NCI-H226 (cell line): ENCODE data around the gene PAF1.

ENCODE experiments used
- DNase-seq: peaks from one replicate; pipeline ENCODE4 v3.0.0-alpha.2; 2015

PAF1 gene

DNA sequence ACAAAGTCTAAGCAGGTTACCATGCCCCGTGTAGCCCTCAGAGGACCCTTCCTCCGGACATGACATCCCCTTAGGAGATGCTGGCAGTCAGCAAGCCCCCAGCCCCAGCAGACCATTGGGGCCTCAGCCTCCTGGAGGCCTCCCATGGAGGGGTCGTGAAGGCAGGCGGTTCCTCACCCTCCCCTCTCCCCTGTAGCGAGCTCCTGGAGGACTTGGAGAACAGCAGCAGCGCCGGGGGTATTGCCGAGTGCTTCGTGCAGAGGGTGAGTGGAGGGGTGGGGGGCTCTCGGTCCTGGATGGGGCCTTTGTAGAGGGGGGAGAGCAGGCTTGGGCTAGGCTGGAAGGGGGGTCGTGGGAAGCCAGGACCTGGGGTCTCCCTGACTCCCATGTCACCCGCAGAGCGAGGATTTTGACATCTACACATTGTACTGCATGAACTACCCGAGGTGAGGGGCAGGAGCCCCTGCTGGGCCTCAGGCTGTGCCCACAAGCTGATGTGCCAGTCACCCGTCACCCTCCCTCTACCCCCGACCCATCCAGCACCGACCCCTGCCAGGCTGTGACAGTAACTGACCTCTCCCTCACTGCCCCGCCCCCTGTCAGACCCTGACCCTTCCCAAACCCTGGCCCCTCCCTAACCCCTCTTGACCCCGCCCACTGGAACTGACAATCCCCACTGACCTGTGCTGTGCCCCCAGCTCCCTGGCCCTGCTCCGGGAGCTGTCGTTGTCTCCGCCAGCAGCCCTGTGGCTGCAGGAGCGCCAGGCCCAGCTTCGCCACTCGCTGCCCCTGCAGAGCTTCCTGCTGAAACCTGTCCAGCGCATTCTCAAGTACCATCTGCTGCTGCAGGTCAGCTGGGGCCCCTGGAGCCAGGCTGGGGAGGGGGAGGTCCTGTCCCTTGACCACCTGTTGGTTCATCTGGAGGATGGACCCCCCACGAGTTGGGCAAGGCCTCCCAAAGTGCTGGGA, 25.5 kb upstream of the PAF1 start:
- DNase-seq: no peak

DNA sequence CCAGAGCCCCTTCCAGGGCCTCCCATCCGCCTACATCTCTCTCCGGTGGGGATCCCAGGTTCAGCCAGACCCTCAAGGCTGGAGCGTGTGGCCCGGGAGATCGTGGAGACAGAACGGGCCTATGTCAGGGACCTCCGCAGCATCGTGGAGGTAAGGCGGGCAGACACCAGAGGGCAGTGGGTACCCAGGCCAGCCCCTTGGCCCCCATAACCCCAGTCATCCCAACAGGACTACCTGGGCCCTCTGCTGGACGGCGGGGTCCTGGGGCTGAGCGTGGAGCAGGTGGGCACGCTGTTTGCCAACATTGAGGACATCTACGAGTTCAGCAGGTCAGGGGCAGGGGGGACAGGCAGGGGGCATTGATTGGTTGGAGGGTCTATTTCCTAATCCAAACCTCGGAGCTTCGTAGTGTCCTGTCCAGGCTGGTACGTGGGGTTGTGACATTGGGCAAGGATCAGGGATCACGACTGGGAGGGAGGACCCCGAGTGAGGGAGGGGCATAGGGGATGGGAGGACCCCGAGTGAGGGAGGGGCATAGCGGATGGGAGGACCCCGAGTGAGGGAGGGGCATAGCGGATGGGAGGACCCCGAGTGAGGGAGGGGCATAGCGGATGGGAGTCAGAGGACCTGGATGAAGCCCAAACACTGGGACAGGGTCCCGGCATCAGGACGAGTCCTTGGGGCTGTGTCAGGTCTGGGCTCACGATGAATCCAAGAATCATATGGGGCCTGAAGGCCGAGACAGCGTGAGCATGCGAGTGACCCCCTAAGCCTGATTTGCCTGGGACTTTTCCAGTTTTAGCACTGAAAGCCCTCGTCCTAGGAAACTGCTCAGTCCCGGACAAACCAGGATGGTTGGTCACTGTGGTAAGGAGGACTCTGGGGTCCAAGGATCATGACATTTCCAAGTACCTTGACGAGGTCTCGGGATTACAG, 24.5 kb upstream of the PAF1 start:
- no peak for DNase-seq

DNA sequence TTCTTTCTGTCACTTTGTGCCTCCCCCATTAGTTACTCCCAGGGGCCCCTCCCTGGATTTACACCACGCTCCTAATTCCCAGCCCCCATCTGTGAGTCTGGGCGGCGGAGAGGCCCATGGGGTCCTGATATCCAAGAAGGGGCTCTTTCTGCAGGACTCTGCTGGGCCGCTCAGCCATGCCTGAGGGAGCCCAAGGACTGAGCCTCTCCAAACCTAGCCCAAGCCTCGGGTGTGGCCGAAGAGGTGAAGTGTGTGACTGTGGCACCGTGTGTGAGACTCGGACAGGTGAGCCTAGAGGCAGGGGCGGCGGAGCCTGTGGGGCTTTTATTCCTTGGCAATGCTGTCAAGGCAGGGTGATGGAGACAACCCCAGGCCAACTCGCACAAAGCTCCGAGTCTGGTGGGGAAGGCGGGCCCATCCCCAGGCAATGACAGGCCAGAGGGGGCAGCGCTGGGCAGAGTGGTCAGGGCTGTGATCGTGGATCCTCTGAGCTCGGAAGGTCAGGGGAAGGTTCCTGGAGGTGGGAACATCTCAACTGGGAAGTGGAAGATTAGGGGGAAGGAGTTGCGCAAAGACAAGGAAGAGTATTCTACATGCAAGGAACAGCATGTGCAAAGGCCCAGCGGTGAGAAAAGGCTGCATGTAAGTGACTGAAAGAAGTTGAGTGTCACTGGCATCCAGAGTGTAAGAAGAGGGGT, 23.2 kb upstream of the PAF1 start:
- DNase-seq: no peak

DNA sequence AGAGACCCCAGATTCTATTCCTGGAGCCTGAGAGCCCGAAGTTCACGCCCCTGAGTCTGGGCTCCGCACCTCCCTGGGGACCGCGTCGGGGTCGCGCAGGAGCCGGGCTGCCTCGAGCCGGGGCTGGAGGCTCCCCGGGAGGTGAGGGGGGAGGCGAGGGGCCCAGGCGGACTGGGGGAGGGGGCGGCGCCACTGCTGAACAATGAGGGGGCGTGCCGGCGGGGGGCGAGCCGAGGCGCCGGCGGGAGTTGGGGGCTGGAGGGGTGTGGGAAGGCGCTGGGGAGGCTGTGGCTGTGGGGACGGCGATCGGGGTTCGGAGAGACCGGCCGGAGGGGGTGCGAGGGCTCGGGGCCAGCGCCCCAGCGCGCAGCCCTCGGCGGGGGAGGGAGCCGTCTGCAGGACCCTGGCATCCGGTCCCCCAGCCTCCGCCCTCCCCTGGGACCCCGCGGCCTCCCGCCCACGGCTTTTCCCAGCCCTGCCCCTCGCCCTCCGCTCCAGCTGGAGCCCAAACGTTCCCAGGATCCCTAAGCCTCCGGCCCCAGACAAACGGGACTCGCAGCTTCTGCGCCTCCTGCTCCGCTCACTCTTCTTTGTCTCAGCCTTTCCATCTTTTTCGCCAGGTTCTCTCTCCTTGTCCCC, 22.5 kb upstream of the PAF1 start:
- DNase-seq: no peak

DNA sequence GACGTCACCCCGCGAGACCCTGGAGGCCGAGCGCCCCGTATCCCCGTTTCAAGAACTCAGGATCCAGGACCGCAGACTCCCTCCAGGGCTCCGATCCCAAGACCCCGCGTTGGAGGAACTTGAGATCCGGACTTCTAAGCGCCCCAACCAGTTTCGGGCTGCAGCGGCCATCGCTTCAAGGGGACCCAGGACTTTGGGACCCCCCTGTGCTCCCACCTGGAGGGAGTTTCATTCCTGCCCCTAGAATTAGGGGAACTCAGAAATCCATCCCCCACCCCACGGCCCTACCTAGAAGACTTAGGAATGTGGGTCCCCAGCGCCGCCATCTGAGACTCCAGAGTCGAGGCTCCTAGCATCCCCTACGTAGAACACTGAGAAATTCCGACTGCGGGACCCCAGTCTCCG, 22.0 kb upstream of the PAF1 start:
- no peak for DNase-seq

DNA sequence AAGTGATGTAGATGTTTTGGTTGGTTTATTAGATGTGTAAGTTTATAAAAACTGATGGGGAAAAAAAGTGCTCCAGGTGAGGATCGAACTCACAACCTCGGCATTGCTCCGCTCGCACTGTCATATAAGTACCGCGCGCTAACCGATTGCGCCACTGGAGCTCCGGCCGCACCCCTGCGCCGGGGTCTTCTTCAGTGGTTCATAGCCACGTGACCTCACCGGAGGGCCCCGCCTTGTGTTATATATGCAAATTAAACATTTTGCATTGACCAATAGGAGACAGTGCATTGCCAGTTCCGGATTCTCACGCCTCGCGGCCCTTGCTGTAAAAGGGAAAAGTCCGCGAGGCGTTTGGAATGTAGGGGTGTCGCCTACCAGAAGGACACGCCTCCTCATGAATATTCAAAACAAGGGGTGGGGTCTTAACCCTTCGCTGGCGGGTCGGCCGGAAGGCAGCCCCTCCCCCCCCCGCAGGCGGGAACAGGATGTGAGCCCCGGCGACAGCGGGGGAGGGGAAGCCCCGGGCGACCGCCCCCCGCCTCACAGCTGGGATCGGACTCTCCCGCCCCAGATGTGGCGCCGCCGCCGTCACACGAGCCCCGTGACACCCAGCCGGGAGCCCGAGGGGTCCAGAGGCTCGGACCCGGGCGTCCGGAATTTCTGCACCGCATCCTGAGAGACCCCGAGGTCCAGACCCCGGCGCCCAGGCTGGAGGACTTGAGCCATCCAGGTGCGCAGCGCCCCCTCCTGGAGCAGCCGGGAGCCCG, 21.4 kb upstream of the PAF1 start, which contains the start of gene PLEKHG2:
Gene PLEKHG2 (plus strand): TSS at position 570 of the 767 bp plus-strand sequence. CDS start 1,418 bp downstream, outside the sequence.
- peak; percentile 96 for DNase-seq

DNA sequence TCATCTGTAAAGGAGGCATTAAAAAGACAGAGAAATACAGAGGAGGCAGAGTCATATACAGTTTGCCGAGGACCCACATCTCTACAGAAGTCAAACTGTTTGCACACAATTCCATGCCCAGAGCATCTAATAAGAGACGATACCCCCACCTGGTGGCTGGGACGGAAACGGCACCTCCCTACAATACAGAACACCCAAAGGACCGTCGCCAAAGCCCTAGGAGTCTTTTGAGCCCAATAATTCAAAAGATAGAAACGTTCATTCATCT, 20.9 kb upstream of the PAF1 start:
- peak; percentile 66 for DNase-seq

DNA sequence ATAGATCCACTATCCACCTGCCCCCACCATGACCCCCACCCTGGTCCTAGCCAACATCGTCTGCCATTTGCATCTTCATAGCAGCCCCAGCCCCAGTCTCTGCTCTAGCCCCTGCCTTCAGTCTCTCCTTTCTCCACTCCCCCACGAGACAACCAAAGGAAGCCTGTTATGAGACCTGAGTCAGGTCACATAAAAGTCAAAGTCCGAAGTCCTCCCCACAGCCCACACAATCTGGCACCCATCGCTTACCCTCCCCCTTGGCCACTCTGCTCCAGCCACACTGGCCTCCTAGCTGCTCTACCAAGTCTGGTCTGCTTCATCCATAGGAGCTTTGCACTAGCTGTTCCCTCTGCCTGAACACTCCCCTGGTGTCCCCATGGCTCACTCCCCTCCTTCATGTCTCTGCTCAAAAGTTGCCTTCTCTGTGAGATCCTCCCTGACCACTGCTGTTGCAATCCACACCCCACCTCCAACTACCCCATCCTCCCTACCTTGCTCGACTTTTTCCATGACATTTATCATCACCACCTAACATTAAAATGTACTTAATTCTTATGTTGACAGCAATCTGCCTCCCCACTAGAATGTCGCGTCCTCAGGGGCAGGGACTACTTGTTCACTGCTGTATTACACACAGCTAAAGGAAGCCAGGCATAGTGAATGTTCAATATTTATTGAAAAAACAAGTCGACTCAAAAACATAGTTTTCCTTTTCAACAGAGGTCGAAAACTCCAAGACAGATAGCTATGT, 20.4 kb upstream of the PAF1 start:
- no peak for DNase-seq

DNA sequence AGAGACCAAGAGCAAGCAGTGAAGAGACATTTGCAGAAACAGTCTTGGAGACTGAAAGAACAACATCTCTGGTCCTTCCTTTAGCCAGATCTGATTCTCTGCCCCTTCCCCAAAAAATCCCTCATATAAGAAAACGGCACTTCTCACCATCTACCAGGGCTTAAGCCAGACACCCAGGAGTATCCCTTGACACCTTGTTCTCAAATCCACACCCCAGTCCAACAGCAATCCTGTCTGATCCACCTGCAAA, 19.9 kb upstream of the PAF1 start:
- no peak for DNase-seq

DNA sequence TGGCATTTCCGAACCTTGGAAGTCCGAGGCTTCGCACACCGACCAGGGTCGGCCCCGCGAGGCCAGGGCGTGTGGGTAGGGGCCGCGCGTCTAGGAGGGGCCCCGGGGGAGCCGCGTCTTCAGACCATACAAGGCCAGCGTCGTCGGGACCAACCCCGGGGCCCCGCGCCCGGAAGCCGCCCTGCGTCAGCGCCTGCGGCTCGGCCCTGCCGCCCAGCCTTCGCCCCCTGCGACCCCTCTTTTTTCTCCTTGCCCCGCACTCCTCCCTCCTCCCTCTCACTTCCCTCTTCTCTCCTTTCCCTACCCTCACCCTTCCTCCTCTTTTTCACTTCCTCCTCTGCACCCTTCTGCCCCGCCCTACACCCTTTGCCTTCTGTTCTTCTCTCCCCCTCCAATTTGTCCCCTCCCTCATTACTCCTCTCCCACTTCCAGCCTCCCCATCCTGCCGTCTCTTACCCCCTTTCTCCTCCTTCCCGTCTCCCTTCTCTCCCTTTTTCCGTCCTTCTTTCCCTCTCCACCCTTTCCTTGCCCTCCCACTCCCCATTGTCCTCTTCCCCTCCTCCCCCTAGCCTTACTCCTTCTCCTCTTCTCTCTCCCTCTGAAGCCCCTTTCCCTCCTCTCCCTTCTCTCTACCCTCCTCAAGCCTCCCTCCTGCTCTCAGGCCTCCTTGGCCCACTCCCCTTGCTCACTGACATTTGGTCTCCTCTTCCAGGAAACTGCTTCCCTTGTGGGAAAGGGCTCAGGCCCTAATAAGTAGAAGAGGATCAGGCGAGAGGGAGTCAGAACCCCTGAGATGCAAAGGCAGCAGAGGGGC, 19.3 kb upstream of the PAF1 start:
- no peak for DNase-seq

DNA sequence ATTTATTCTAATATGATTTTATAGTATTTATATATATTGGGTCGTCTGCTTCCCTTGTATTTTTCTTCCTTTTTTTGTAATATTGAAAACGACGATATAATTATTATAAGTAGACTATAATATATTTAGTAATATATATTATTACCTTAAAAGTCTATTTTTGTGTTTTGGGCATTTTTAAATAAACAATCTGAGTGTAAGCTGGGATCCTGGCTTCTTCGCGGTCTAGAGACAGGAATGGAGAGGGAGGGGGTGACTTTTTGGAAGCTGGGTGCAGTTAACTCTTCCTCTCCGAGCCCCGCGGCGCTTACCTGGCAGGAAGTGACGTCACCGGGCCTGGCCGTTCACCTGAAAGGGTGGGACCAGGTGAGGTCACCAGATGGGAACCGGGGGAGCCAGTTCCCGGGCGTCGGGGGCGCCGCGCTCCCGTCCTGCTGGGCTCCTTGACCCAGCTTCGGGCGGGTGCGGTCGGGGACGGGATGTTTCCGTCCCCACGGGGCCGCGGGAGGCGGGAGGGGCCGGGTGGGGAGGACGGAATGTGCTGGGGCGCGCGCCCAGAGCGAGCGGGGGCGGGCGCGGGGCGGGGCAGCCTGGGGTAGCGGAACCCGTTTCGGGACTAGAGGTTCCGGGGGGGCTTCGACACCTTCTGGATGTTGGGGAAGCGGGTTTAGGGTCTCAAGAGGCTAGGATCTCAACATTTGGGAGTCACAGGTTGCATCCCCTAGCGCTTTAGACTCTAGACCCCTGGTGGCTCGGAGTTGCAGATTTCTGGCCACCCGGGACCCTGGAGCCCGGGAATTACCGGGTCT, 18.5 kb upstream of the PAF1 start:
- DNase-seq: peak; percentile 53

DNA sequence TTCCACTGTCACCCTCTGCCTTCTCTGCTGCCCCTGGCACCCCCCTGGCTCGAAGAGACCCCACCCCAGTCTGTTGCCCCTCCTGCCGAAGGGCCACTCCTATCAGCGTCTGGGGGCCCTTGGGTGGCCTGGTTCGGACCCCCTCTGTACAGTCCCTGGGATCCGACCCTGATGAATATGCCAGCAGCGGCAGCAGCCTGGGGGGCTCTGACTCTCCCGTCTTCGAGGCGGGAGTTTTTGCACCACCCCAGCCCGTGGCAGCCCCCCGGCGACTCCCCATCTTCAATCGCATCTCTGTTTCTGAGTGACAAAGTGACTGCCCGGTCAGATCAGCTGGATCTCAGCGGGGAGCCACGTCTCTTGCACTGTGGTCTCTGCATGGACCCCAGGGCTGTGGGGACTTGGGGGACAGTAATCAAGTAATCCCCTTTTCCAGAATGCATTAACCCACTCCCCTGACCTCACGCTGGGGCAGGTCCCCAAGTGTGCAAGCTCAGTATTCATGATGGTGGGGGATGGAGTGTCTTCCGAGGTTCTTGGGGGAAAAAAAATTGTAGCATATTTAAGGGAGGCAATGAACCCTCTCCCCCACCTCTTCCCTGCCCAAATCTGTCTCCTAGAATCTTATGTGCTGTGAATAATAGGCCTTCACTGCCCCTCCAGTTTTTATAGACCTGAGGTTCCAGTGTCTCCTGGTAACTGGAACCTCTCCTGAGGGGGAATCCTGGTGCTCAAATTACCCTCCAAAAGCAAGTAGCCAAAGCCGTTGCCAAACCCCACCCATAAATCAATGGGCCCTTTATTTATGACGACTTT, 17.7 kb upstream of the PAF1 start:
- no peak for DNase-seq

DNA sequence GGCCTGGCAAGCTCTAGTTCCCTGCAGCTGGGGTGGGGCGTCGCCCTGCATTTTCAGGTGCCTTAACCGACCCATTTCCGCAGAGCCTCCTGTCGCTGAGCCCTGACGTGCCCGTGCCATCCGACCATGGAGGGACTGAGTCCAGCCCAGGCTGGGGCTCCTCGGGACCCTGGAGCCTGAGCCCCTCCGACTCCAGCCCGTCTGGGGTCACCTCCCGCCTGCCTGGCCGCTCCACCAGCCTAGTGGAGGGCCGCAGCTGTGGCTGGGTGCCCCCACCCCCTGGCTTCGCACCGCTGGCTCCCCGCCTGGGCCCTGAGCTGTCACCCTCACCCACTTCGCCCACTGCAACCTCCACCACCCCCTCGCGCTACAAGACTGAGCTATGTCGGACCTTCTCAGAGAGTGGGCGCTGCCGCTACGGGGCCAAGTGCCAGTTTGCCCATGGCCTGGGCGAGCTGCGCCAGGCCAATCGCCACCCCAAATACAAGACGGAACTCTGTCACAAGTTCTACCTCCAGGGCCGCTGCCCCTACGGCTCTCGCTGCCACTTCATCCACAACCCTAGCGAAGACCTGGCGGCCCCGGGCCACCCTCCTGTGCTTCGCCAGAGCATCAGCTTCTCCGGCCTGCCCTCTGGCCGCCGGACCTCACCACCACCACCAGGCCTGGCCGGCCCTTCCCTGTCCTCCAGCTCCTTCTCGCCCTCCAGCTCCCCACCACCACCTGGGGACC, 16.9 kb upstream of the PAF1 start:
- DNase-seq: no peak

DNA sequence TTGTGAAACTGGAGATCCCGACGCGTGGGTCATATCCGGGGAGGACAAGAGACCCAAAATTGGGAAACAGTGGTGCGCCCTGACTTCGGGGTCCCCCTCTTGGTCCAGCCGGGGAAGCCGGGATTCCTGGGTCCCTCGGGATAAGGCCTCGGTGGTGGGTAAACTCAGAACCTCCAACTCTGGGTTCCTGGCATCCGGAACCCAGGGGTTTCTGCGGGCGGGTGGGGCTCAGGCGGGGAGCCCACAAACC, 16.4 kb upstream of the PAF1 start:
- DNase-seq: no peak

DNA sequence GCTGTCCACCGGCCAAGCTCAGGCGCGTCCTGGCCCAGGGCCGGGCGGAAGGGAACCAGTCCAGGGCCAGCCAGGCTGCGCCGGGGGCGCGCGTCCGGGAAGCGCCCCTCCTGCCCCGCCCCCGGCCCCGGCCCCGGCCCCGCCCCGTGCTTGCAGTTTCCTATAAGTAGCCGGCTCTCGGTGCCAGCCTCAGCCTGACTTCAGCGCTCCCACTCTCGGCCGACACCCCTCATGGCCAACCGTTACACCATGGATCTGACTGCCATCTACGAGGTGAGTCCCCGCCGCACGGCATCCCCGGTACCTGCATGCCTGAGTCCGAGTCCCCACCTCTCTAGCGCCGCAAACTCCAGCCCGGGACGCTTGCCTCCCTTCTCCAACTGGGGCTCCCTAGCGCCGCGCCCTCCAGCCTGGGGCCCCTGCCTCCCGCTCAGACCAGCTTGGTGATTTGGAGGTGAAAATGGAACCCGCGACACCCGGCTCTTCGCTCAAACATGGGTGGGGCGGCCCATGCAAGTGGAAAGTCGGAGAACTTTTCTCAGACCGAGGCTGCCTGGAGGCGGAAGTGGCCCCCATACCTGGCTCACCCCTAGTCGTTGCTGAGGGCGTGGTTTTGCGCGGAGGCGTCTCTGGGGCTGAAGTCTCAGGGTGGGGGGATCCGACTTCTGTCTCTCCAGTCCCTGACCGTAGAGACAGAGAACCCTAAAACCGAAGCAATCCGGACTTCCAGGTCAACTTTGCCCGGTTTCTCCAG, 15.9 kb upstream of the PAF1 start, which contains the start of gene ZFP36:
Gene ZFP36 (plus strand): TSS at position 192 of the 754 bp plus-strand sequence. CDS start 58 bp downstream, at position 250.
- peak; percentile 48 for DNase-seq

DNA sequence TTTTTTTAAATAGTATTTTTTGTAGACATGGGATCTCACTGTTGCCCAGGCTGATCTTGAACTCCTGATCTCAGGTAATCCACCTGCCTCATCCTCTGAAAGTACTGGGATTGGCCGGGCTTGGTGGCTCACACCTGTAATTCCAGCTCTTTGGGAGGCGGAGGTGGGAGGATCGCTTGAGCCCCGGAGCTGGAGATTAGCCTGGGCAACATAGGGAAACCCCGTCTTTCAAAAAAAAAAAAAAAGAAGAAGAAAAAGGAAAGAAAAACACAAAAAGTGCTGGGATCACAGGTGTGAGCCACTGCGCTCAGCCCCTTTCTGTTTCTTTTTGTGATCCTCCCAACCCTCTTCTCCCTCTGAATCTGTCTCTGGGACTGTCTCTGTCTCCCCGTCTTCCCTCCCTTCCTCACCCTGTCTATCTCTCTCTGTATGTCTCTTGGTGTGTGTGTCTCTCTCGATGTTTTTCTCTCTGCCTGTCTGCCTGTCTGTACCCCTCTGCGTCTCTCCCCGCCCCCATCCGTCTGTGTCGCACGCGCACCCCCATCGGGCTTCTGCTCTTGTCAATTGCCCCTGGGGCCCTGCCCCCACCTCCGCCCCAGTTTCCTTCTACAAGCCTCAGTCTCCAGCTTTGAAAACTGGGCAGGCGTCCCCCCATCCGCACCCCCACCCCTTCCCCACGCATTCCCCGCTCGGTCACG, 15.2 kb upstream of the PAF1 start:
- DNase-seq: no peak
